GM19467 (cell line): ENCODE data around the gene AHDC1.
A peak's percentile ranks its signal among the peaks of the same experiment; 100 is the strongest.
"Not testable (repeated sequence)": the region's sequence is repeated elsewhere in the genome, so short reads cannot be mapped to it uniquely, and the experiment has no call there.

ENCODE experiments used
- ATAC-seq: cut with Tn5 transposase; IDR thresholded peaks from one replicate; pipeline ENCODE4 v1.9.1; 2021; ENCODE audit warnings: mild to moderate bottlenecking, moderate library complexity; ENCODE audit not compliant: unreplicated experiment

The AHDC1 gene

DNA sequence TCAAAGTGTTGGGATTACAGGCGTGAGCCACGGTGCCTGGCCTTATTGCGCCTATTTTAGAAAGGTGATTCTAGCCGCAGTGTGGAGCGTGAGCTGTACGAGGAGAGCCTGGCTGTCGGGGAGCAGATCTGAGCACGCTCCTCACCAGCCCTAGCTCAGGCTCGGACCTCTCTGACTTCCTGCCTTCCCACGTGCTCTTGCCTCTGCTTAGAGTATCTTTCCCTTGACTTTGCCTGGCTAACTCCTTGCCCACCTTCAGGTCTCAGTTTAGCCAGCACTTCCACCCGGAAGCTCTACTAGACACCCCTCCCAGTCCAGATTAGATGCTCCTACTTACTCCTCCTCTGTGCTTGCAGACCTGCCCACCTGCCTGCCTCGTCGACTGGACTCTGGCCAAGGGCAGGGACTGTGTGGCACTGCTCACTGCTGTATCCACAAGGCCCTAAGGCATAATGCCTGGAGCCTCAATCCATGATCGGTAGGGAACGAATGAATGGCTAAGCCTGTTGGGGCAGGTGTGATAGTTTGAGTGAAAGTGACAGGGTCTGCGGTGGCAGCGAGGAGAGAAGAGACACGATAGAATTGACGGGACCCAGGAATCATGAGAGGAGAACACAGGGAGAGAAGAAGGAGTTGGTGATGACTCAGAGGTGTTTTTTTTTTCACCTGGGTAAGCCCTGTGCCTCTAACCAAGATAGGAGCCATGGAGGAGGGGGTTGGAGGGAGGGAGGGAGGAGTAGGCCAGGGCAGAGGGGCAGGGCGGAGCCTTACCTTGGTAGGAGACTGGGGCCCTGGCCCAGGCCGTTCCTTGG is 85.8 kb downstream of the AHDC1 start:
- no peak for ATAC-seq

DNA sequence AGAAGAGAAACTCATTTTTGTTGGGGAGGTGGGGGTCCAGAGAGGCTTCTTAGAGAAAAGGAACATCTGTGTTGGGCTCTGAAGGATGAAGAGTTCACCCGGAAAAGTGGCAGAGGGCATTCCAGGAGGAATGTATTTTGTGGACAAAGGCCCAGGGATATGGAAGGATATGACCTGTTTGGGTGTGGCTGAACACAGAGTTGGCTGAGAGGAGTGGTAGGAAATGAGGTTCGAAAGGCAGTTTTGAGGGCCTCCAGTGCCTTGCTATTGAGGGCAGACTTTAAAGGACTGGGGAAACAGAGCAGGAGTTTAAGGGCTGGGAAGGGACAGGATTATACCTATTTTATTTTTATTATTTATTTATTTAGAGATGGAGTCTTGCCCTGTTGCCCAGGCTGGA is 86.6 kb downstream of the AHDC1 start:
- ATAC-seq = no peak

DNA sequence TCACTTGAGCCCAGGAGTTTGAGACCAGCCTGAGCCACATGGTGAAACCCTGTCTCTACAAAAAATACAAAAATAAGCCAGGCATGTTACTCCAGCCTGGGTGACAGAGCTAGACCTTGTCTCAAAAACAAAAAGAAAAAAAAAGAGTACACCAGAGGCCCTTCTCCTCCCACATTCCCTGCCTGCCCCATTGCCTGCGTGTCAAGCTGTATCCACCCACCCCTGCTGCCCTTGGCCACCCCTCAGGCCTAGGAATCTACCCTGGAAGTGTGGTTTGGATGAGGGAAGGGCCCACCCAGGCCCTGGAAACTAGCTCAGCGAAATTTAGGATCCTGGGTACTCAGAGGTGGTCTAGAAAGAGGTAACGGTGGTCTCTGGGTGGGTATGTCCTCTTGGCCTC is 88.3 kb downstream of the AHDC1 start:
- no peak for ATAC-seq

DNA sequence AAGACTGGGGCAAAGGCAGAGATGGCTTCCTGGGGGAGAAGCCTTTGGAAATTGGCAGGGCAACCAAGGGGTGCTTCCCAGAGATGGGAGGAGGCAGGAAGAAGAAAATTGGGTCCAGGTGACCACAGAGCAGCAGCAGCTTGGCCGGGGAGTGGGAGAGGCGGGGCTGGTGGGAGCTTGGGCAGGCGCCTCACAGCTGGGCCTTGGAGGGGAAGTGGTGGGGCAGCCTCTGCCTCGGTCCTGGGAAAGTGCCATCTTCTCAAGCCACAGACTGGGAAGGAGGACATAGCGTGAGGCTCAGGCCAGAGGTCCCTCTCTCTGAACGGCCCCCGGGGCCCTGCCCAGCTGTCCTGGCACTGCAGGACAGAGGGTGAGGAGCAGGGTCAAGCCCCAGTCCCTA is 90.0 kb downstream of the AHDC1 start:
- no peak for ATAC-seq

DNA sequence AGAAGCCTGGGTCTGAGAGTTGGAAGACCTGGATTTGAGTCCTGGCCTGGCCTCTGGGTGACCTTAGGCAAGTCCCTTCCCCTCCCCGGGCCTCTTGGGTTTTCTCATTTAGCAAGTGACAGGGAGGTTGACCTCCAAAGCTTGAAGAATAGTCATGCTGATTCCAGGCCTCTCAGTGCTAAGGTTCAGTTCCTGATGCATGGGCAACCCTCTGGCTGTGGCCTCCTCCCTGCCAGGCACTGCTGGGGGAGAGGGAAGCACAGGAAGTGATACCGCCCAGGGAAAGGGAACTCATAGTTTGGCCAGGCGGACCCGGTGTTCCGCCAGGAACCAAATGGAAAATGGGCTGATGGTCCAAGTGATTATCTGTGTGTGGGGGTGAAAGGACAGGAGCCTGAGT is 90.4 kb downstream of the AHDC1 start:
- no peak for ATAC-seq

DNA sequence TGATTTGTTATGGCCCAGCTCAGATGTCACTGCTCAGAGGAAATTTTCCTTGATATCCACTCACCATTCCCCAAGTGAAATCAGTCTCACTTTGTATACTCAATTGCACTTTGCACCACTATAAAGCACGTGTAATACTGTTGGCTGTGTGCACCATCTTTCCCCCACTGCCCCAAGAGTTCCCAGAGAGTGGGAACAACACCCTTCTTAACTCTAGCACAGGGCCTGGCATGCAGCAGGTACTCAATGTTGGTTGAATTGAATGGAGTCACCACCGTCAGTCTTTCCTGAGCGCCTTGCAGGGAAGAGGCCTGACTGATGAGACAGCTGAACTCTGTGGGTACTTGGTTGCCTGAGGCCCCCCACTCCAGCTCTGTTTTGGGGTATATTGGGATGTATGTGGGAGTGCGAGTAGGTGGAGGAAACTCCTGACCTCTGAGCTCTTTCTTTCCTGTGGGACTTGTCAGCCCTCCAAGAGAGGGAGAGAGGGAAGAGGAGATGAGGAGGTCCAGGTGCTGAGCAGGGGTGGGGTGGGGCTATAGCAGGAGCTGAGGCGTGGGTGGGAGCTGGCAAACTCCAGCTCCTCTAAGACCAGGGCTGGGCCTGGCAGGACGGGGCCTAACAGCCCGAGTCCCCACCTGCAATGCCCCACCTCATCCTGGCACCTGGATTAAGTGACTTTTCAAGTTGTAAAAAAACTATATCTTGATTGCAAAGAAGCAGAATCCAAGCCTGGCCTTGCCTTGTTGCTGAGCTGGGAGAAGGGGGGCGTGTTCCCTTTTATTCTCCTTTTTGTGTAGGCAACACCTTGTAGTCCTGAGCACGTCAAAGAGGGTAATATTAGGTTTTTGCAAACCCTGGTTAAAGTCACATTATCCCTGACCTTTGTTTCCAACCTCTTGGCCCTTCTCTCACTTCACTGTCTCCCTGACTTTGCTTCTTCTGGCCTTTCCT is 94.5 kb downstream of the AHDC1 start:
- no peak for ATAC-seq

DNA sequence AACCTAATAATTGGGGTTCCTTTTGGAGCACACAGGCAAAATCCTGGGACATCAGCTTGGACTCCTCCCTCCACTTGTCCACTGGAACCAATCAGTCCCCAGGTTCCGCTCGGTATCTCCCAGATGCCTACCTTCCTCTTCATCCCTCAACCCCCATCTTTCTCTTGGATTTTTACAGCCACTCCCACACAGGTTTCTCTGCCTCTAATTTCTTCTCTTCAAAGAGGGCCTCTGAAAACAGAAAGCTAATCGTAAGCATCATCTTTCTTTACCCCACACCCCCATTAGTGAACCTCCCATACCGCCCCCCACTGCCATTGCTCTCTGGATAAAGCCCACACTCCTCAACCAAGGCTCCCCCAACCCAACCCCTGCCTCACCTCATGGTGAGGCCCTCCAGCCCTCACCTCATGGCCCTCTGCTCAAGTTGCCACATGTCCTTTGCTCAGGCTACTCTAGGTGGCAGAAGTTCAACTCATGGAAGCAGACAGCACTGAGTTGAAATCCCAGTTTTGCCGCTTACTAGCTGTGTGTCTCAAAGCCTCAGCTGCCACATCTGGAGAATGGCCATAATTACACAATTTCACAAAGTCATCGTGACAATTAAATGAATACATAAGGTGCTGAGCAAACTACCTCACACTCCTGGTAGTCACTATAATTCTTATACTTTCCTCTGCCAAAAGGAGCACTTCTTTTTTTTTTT is 95.8 kb downstream of the AHDC1 start:
- no peak for ATAC-seq

DNA sequence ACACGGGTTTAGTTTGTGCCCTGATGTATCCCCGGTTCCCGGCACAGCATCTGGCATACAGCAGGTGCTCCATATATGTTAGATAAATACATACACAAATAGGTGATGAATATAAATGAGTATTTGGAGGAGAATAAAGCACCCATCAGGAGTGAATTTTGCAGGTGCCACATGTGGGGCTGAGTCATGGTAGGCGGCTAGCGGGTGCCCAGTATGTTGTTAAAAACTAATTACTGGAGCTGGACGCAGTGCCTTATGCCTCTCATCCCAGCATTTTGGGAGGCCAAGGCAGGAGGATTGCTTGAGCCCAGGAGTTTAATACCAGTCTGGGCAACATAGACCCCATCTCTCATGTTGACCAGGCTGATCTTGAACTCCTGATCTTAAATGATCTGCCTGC is 97.2 kb downstream of the AHDC1 start:
- no peak for ATAC-seq

DNA sequence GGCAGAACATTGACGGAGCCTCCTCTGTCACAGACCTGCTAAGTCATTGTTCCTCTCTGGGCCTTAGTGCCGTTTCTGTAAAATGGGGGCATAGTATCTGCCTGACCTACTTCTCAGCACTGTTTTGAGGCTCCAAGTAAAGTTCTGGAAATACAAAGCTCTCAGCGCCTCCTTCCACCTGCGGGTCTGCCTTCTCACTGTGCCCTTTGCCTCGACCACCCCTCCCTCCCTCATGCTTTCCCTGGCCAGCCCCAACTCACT is 98.6 kb downstream of the AHDC1 start:
- ATAC-seq = no peak

DNA sequence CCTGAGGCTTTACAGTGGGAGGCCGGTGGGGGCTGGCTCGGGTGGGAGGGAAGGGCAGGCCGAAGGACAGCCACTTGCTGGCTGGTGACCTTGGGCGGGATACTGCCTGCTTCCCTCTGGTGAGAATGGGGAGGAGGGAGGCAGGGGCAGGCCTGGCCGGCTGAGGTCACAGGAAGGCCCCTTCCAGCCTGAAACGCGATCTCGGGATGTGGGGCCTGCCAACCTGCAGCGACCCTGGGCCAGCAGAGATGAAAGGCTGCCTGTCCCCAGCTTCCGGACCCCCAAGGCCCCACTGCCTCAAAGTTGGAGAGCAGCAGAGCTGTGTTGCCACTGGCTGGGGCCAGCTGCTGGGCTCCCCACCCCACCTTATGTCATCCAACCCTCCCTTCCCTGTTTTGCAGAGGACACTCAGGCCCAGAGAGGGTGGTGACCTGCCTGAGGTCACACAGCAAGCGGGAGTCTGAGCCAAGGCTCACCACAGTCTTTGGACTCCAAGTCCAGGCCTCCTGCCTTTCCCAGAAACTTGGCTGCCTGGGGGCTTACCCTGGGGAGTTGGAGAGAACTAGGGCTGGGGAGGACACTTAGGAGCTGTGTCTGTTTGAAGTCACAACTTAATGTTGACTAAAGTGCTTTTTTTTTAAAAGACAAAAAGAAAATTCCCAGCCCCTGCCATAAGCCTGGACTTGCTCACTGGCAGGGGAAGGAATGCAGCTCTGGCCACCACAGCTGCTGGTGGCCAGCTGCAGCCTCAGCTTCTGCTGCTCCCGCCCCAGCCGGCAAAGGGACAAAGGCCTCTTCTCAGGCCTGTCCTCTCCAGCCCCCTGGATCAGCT is 99.1 kb downstream of the AHDC1 start:
- ATAC-seq = no peak

DNA sequence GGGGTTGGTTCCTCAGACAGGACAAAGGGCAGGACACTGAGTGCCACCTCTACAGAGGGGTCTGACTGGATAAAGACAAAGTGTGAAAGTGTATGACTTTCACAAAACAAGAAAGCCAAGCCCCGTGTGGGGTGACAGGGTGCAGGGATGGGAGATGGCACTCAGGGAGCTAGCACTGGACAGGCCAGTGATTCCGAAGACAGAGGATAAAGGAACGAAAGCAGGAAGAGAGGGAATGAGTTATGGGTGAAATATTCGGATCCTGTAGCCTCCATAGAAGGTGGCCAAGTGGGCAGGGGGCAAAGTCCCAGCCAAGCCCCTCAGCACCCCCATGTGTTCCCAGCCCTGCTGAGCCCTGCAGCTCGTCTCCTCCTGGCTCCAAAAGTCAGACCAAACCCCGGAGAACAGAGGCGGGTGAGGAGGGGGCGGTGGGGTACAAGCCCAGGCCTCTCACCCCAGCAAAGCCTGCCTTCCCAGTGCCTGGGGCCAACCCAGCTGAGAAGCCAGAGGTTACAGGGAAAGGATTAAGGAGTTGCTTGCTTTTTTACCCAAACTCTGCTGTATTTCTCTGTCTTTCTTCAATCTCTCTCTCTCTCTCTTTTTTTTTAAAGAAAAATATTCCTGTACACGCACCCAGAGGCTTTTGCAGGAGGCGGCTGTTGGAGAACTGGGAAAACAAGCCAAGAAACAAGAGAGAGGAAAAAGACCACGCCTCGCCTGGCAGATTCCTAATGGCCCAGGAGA is 99.9 kb downstream of the AHDC1 start:
- no peak for ATAC-seq

DNA sequence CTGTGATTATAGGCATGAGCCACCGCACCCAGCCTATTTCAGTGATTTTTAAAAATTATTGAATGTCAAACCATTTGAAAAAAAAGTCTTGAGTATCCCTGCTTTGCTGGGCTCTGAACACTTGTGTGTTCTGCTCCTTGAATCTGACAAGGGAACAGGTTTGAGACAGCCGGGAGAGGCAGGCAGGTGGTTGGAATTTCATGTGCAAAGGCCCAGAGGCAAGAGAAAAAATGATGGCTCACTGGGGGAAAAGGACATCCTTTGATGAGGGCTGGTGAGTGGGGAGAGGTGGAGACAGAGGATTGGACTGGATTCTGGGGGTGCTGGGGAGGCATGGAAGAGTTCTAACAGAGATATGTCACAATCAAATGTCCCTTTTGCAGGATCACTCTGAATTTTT is 100.9 kb downstream of the AHDC1 start:
- no peak for ATAC-seq

DNA sequence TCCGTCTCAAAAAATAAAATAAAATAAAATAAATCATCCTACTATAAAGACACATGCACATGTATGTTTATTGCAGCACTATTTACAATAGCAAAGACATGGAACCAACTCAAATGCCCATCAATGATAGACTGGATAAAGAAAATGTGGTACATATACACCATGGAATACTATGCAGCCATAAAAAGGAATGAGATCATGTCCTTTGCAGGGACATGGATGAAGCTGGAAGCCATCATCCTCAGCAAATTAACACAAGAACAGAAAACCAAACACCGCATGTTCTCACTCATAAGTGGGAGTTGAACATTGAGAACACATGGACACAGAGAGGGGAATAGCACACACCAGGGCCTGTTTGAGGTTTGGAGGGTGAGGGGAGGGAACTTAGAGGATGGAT is 102.8 kb downstream of the AHDC1 start:
- ATAC-seq = not testable (repeated sequence)

DNA sequence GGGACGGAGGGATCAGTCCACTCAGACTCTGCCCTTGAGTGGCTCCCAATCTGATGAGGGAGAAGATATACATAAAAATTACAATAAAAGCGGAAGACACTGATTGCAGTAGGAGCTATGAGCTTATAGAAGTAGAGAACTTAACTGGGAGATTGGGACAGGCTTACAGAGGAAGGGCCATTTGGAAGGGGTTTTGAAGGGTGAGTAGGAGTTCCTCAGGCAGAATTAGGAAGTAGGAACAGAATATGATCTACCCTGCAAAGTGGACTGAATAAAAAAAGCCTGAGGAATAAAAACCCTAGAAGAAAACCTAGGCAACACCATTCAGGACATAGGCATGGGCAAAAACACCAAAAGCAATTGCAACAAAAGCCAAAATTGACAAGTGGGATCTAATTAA is 104.8 kb downstream of the AHDC1 start:
- ATAC-seq = no peak

DNA sequence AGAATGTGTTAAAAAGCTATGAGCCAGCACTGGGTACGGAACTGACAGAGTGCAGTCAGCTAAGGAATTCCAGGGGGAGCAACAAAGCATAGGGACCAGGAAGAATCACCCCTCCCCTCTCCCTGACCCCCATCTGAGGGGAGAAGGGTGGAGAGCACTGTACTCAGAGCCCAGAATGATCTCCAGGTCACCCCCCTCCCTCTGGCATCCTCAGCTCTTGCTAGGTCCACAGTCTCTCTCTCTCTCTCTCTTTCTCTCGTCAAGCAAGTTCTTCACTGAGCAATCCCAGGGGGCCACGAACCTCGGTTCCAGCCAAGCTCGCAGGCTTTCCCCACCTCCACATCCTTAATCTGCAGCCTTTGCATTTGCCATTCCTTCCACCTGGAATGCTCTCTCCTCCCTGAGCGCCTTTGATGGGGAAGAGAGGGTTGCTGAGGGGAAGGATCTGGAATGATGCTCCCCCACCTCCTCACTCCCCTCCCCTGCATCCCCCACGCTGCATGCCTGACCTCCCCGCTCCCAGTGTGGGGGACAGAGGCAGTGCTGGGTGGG is 107.3 kb downstream of the AHDC1 start:
- no peak for ATAC-seq

DNA sequence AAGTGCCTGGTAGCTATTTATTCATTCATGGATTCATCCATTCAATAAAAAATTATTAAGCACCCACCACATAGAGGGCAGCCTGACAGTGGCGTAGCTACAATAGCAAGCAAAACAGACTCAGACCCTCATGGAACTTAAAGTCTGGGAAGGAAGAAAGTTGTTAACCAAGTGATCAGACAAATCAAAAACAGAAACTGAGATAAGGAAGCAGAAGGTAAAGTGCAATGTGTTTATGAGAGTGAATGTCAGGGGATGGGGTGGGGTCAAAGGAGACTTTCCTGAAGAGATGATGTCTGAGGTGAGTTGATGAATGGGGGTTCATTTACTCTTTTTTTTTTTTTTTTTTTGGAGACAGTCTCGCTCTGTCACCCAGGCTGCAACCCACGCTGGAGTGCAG is 111.1 kb downstream of the AHDC1 start:
- ATAC-seq = no peak

DNA sequence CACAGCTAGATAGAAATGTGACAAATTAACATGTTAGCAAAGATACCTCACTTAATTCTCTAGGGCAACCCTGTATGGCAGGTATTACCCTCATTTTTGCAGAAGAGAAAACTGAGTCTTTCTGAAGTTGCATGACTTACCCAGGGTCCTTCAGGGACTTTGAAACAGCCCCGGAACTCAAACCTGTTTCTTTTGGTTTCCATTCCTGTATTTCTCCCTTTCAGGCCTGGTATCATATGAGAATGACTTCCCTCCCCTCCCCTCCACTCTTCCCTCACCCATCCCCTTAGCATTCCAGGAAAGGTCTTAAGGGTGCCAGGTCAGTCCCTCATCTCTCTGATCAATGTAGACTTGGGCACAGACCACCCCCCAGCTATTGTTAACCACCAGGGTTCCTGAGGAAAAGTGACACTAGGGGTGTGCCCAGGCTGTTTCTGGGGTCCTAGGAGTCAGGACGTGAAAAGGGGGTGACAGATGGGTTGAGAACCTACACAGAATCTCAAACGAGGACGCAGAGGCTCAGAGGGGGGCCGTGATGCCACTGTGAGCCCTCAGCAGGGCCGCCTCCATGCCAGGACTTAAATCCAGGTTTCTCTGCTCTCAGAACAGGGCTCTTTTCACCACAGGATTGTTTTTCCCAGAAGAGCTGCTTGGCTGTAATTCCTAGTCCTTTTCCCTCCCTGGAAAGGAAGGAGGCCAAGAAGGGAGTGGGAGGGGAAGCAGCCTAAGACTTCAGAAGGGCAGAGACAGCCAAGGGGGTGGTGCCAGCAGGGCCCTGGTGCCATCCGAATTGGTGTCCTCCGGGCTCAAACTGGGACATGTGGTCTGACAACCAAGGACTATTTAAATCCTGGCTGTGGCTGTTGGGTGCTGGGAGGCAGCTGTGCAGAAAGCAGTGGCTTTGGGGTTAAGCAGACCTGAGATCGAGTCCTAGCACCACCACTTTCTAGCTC is 111.9 kb downstream of the AHDC1 start:
- no peak for ATAC-seq

DNA sequence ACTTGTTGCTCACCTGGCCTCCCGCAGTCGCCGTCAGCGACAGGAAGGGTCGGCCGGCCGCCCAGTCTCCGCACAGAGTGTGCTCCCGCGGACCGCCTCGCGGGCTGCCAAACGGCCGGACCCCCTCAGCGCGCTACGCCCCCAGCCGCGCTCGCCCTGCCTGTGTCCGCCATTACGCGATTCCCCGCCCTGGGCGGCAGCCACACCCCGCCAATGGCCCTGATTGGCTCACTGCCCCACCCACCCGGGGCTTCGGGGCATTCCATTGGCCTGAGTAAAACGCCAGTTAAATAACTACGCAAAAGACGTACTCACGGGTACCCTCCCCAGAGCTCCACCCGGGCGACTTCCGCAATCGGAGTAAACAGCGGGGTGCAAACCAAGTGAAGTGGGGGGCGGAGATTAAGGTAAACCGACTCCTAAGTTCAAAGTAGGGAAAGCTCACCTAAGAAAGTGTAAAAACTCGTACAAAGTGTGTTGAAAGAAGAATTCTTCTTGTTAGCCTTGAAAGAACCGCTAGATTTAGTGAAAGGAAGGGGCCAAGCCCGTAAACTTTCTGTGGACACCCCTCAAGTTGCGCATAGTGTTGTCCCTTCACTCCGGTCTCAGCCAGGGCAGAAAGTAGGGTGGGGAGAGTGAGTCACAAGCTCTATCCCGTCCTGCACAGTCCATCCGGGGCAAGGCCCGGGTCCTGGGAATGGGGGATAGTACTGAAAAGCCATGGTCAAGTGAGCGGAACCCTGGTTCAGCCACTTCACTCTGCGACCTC is 113.8 kb downstream of the AHDC1 start, which contains the start of gene WASF2:
WASF2 (minus strand) TSS at position 195 of the 769 bp plus-strand sequence. CDS start 61,277 bp downstream, outside the sequence.
- ATAC-seq = peak; percentile 85
